ENCODE measurements around the gene TRPC4.

DNA sequence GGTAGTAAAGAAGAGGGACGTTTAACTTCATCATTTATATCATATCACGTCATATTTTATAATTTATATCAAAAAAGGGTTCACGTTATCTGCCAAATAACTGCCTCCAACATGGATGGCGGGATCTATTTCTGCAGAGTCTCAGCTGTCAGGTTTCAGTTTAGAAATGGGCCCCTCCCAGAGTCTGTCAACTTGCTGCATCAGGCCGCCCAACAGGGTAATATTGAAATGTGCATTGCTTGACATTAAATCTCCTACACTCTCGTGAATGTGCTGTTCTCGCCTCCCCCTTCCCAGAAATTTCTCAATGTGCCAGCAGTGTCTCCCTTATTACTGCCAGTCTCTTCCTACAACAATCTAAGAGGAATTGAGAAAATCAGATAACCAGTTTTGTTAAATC, 96.9 kb downstream of the TRPC4 start:
- TF ChIP-seq CTCF (IDR thresholded peaks at IDR 0.05), result no peak
- TF ChIP-seq EZH2 (IDR thresholded peaks at IDR 0.05; ENCODE audit: borderline replicate concordance, insufficient read depth, low read depth, low read length, poor library complexity, severe bottlenecking), result no peak
